Transverse colon (tissue), 4 donors: ENCODE results near the gene AGPAT1. TPM values are rescaled to one million over a fixed set of nuclear protein-coding genes. Genes with fewer than 3 reads are reported as not detected.
A peak's percentile ranks its signal among the peaks of the same experiment; 100 is the strongest.

Source experiments
- DNase-seq: peaks from one replicate; pipeline ENCODE4 v3.0.0-alpha.2; 2019
- H3K27ac ChIP-seq, 4 donors: fragments of 200-600 bp; sonication (generic); 2 replicates each; pipeline ENCODE4 v1.5.1; 2016 to 2018; ENCODE audit warnings: inconsistent platforms in 4 of 4
- H3K27me3 ChIP-seq: fragments of 200-600 bp; sonication (generic); 2 replicates; pipeline ENCODE4 v1.5.1; 2017; ENCODE audit warnings: inconsistent platforms
- H3K36me3 ChIP-seq, 4 donors: fragments of 200-600 bp; sonication (generic); 2 replicates each; pipeline ENCODE4 v1.5.1; 2017 to 2019; ENCODE audit warnings: inconsistent platforms in 4 of 4
- H3K4me1 ChIP-seq, 4 donors: fragments of 200-600 bp; sonication (generic); 2 replicates each; pipeline ENCODE4 v1.5.1; 2017 to 2020; ENCODE audit warnings: inconsistent platforms in 4 of 4
- H3K4me3 ChIP-seq, 4 donors: fragments of 200-600 bp; sonication (generic); 1 replicate in 1 of 4; 2 replicates in 3 of 4; pipeline versions ENCODE4 v1.5.1 to v1.6.1; 2017 to 2019; ENCODE audit warnings: inconsistent platforms in 4 of 4
- H3K9me3 ChIP-seq, 2 donors: fragments of 200-600 bp; sonication (generic); 2 replicates each; pipeline ENCODE4 v1.5.1; 2017 to 2019; ENCODE audit warnings: inconsistent platforms in 2 of 2
- EP300 ChIP-seq: sonication (generic); formaldehyde crosslinking; IDR thresholded peaks from one replicate; pipeline ENCODE4 v1.6.1; 2017; ENCODE audit warnings: antibody characterized with exemption, low read depth
- POLR2A ChIP-seq: fragments of 450-650 bp; IDR thresholded peaks from one replicate; pipeline ENCODE4 v1.6.1; 2016; ENCODE audit warnings: antibody characterized with exemption, mild to moderate bottlenecking, moderate library complexity
- POLR2AphosphoS5 ChIP-seq, 3 donors: sonication (generic); formaldehyde crosslinking; IDR thresholded peaks; one replicate each; pipeline ENCODE4 v1.6.1; 2016; ENCODE audit warnings: antibody characterized with exemption in 3 of 3
- WGBS, 2 donors: methylation state at CpG; one replicate each; pipeline ENCODE4 v1.1.5; 2018; ENCODE audit warnings: low coverage in 1 of 2; 5-methylcytosine and 5-hydroxymethylcytosine counted together
- in situ Hi-C, 4 donors: fragments of 200-750 bp; cut with MboI; loops; one replicate each; pipeline versions ENCODE4 v1.15.0 to v1.15.1; 2017; ENCODE audit warnings: low sequenced_read_pairs in 3 of 4, low pct_ligation_motif_present in 1 of 4, low pct_unique_long_range_greater_than_20kb in 1 of 4
- intact Hi-C: fragments of 100-400 bp; cut with DNase I; formaldehyde crosslinking; loops from one replicate; pipeline ENCODE4 v1.15.1; 2023; ENCODE audit warnings: low total_unique reads
- total RNA-seq, 4 donors: library from RNA; depleted of rRNA; stranded (reverse); fragments of >200 nt; gene quantifications; one replicate each; pipeline ENCODE4 v1.1.0, GENCODE V29; 2016
- TF ChIP-seq, protein P1 (sequence below), 5 experiments: fragments of 200-600 bp in 3 of 5; fragments of 450-650 bp in 2 of 5; sonication (generic) in 3 of 5; IDR thresholded peaks; 1 replicate in 2 of 5; 2 replicates in 3 of 5; pipeline ENCODE4 v1.5.1; 2016 to 2017; ENCODE audit warnings: antibody characterized with exemption in 5 of 5, inconsistent platforms in 3 of 5, mild to moderate bottlenecking in 2 of 5, moderate library complexity in 1 of 5

AGPAT1 gene
- total RNA-seq, 4 donors from 2014 or later: 17.9 to 67.2 (median 50.1) TPM

- H3K4me1 ChIP-seq: peaks cover 25 to 58% (median 37%) of the 10 kb centered on the region in 4 donors
- peaks cover 0 to 9% (median 3%) of the 10 kb centered on the region in 4 donors for H3K36me3 ChIP-seq
- peak overlapping the region; percentile 94 to 96 (median 94) for H3K27ac ChIP-seq
- 3 to 8% methylated on average over 8 to 24 of the region's 24 CpGs for WGBS, 2 donors
- peak overlapping the region; percentile 41 to 91 (median 84) for H3K4me3 ChIP-seq
- TF ChIP-seq EP300 (no peak), POLR2AphosphoS5 (IDR thresholded peaks at IDR 0.05) (no peak), POLR2A (no peak)
- TF ChIP-seq, protein P1, sequence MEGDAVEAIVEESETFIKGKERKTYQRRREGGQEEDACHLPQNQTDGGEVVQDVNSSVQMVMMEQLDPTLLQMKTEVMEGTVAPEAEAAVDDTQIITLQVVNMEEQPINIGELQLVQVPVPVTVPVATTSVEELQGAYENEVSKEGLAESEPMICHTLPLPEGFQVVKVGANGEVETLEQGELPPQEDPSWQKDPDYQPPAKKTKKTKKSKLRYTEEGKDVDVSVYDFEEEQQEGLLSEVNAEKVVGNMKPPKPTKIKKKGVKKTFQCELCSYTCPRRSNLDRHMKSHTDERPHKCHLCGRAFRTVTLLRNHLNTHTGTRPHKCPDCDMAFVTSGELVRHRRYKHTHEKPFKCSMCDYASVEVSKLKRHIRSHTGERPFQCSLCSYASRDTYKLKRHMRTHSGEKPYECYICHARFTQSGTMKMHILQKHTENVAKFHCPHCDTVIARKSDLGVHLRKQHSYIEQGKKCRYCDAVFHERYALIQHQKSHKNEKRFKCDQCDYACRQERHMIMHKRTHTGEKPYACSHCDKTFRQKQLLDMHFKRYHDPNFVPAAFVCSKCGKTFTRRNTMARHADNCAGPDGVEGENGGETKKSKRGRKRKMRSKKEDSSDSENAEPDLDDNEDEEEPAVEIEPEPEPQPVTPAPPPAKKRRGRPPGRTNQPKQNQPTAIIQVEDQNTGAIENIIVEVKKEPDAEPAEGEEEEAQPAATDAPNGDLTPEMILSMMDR (IDR thresholded peaks at IDR 0.05): no peak
- DNase-seq: no peak
- intact Hi-C loops (no loop called here), in situ Hi-C loops (no loop called here)
- no peaks in the 10 kb centered on the region for H3K27me3 ChIP-seq
- no peaks in the 10 kb centered on the region for H3K9me3 ChIP-seq
Measured at GRCh38 chr6:32178547-32179440, 2.9 kb upstream of the AGPAT1 start.

GRCh38 chr6:32177788-32178546 lies 2.1 kb upstream of the AGPAT1 start, which contains the start of gene RNF5:
Gene RNF5, plus strand, starts transcription at chr6:32178405. Its CDS starts 107 bp downstream, at chr6:32178512.
- in situ Hi-C loops (no loop called here), intact Hi-C loops (no loop called here)
- TF ChIP-seq POLR2A (peak; percentile 69), EP300 (no peak), POLR2AphosphoS5 (IDR thresholded peaks at IDR 0.05) (peak in 2 of 3 donors; percentile 54 to 60)
- TF ChIP-seq, protein P1 (IDR thresholded peaks at IDR 0.05): no peak
- Histone ChIP-seq H3K4me1 (peaks cover 25 to 66% (median 37%) of the 10 kb centered on the region in 4 donors), H3K27me3 (no peaks in the 10 kb centered on the region), H3K4me3 (peak within 1 kb of the TSS; percentile 41 to 91 (median 84)), H3K9me3 (no peaks in the 10 kb centered on the region), H3K27ac (peak within 1 kb of the TSS; percentile 94 to 96 (median 94)), H3K36me3 (peaks cover 0 to 6% (median 2%) of the 10 kb centered on the region in 4 donors)
- peak; percentile 97 for DNase-seq
- WGBS, 2 donors: 0 to 5% methylated on average over 3 to 33 of the region's 33 CpGs

DNA sequence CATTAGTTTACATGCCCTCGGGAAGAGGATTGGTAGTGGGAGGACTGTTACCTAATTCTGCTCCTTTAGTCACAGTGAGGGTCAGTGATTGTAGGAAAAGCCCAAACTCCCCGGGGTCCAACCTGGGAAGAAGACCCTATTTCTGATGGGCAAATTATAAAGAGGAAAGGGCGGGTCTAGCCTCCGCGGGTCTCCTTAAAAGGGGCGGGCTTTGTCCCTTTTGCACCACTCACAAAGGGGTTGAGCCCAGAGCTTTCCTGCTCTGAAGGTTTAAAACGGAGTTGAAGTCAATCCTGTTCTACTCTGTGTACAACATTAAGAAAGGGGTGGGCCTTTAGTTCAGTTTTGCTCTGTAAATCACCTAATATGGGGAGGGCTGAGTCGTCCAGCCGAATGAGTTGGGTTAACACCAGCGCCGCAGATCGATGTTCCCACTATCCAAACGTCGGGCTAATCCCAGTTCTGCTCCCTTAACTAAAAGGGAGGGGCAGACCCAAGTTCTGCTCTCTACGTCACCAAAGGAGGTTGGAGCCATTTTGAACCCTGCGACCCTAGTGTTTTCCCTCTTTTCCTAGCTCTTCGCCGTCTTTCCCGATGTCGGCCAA lies 1.4 kb upstream of the AGPAT1 start:
- in situ Hi-C loops: no loop called here
- H3K36me3 ChIP-seq: peaks cover 0 to 6% (median 2%) of the 10 kb centered on the region in 4 donors
- TF ChIP-seq POLR2A (peak; percentile 53), EP300 (no peak), POLR2AphosphoS5 (IDR thresholded peaks at IDR 0.05) (peak; percentile 29 to 77 (median 48))
- TF ChIP-seq, protein P1 (IDR thresholded peaks at IDR 0.05): no peak
- DNase-seq: no peak
- WGBS, 2 donors: 1 to 7% methylated on average over 10 to 20 of the region's 20 CpGs
- H3K4me1 ChIP-seq: peaks cover 25 to 68% (median 38%) of the 10 kb centered on the region in 4 donors
- H3K27me3 ChIP-seq: no peaks in the 10 kb centered on the region
- peak overlapping the region; percentile 94 to 96 (median 94) for H3K27ac ChIP-seq
- intact Hi-C loops: no loop called here
- H3K4me3 ChIP-seq: peak overlapping the region; percentile 15 to 91 (median 84)
- H3K9me3 ChIP-seq: no peaks in the 10 kb centered on the region
